GM11168 (cell line): ENCODE results near the gene CD74.

Experiments
- in situ Hi-C: fragments of 300-500 bp; cut with MboI; formaldehyde crosslinking; loops from one replicate; pipeline ENCODE4 v1.12.0; 2022; ENCODE audit warnings: low sequenced_read_pairs; ENCODE audit not compliant: unreplicated experiment

The CD74 gene

GRCh38 chr5:150413176-150413901 is 629 bp upstream of the CD74 start:
- in situ Hi-C loops: no loop called here

- in situ Hi-C loops: no loop called here
These were observed 1.3 kb downstream of the CD74 start for GRCh38 chr5:150411245-150411979.

- in situ Hi-C loops: no loop called here
These were observed 2.0 kb downstream of the CD74 start for GRCh38 chr5:150410524-150411244.

GRCh38 chr5:150409638-150410523 is 2.8 kb downstream of the CD74 start:
- in situ Hi-C loops: no loop called here

GRCh38 chr5:150408231-150408943 is 4.3 kb downstream of the CD74 start:
- in situ Hi-C loops: no loop called here

- in situ Hi-C loops: no loop called here
These were observed 5.5 kb downstream of the CD74 start for GRCh38 chr5:150407096-150407720.

- in situ Hi-C loops: no loop called here
These were observed 6.0 kb downstream of the CD74 start for GRCh38 chr5:150406723-150407095.

- in situ Hi-C loops: no loop called here
These were observed 6.5 kb downstream of the CD74 start for GRCh38 chr5:150406103-150406722.

- in situ Hi-C loops: no loop called here
These were observed 7.5 kb downstream of the CD74 start for GRCh38 chr5:150404941-150405816.

GRCh38 chr5:150404535-150404934 is 8.2 kb downstream of the CD74 start:
- in situ Hi-C loops: no loop called here

GRCh38 chr5:150404121-150404520 is 8.6 kb downstream of the CD74 start:
- in situ Hi-C loops: no loop called here

- in situ Hi-C loops: no loop called here
These were observed 9.8 kb downstream of the CD74 start for GRCh38 chr5:150402901-150403342.

- in situ Hi-C loops: no loop called here
These were observed 10.4 kb downstream of the CD74 start for GRCh38 chr5:150402229-150402773.

GRCh38 chr5:150401376-150402228 is 11.1 kb downstream of the CD74 start:
- in situ Hi-C loops: no loop called here

GRCh38 chr5:150401076-150401375 is 11.7 kb downstream of the CD74 start:
- in situ Hi-C loops: no loop called here

GRCh38 chr5:150400316-150401075 is 12.2 kb downstream of the CD74 start:
- in situ Hi-C loops: no loop called here
